IPS-15b (cell line): Measurements from ENCODE around the gene EIF3D.
"Not testable (repeated sequence)": the region's sequence is repeated elsewhere in the genome, so short reads cannot be mapped to it uniquely, and the experiment has no call there.

ENCODE experiments used
- H3K27me3 ChIP-seq: one replicate; pipeline ENCODE4 v1.6.1; 2013; ENCODE audit warnings: low read length; ENCODE audit not compliant: control insufficient read depth, insufficient read depth
- H3K36me3 ChIP-seq: one replicate; pipeline ENCODE4 v1.6.1; 2013; ENCODE audit warnings: low read length; ENCODE audit not compliant: control insufficient read depth, insufficient read depth
- H3K4me1 ChIP-seq: one replicate; pipeline ENCODE4 v1.6.1; 2013; ENCODE audit warnings: mild to moderate bottlenecking, low read length; ENCODE audit not compliant: control insufficient read depth, insufficient read depth
- H3K4me3 ChIP-seq: one replicate; pipeline ENCODE4 v1.5.1; 2013; ENCODE audit warnings: low read depth, low read length
- H3K9ac ChIP-seq: one replicate; pipeline ENCODE4 v1.6.1; 2013; ENCODE audit warnings: low read depth, mild to moderate bottlenecking, low read length
- H3K9me3 ChIP-seq: one replicate; pipeline ENCODE4 v1.6.1; 2013; ENCODE audit warnings: mild to moderate bottlenecking, low read length; ENCODE audit not compliant: control insufficient read depth, insufficient read depth

Gene EIF3D

DNA sequence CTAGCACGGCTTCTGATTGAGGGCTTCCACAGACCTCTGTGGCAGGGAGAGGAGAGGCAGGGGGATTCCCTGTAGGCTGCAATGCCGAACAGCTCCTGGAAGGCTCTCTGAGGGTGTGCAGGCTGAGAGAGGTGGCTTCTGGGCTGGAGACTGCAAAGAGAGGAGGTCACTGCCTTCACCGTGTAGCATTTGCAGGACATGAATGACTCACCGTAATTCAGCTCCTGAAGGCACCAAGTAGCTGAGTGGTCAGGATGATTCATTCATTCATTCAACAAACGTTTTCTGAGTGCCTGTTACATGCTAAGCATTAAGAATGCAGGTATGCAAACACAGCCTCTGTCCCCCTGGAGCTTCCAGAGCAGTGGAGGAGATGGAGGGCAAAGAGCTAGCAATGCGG lies 18.0 kb upstream of the EIF3D start:
- Histone ChIP-seq H3K4me1 (peaks cover 2% of the 10 kb centered on the region), H3K36me3 (no peaks in the 10 kb centered on the region), H3K4me3 (no peak overlapping the region), H3K9me3 (no peaks in the 10 kb centered on the region), H3K27me3 (peaks cover 7% of the 10 kb centered on the region), H3K9ac (no peak overlapping the region)

DNA sequence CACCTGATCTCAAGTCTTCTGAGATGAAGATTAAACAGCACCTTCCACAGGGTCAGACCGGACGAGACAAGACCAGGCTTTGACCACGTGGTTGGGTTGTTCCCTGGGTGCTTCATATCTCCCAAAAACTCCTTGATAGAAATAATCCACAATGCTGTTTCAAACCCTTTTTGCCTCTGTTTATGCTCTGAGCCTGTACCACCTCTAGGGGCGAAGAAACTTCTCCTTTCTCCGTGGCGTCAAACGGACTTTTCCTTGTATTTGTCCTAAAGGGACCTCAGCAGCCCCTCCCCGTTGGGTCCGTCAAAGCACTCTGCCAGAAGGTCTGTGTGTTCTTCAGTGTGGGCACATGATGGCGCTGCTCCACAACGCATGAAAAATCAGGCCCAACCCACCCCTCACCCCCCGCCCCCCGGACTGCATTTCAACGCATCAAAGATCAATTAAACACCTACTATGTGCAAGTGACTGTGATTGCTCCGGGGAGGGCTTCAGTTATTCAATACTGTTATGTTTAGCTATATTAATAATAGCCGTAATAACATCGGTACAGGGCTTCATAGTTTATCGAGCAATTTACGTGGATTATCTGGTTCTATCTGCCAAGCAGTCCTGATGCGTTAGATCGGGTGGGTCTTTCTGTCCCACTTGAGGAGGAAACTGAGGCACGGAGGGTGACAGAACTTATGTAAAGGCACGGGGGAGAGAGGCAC lies 17.3 kb upstream of the EIF3D start:
- peak overlapping the region; percentile 12 for H3K4me3 ChIP-seq
- no peak overlapping the region for H3K9ac ChIP-seq
- H3K27me3 ChIP-seq, result peaks cover 7% of the 10 kb centered on the region
- H3K4me1 ChIP-seq, result peaks cover 2% of the 10 kb centered on the region
- no peaks in the 10 kb centered on the region for H3K9me3 ChIP-seq
- no peaks in the 10 kb centered on the region for H3K36me3 ChIP-seq

GRCh38 chr22:36544107-36544620 lies 15.2 kb upstream of the EIF3D start:
- H3K4me1 ChIP-seq, result peaks cover 2% of the 10 kb centered on the region
- H3K9ac ChIP-seq, result no peak overlapping the region
- no peak overlapping the region for H3K4me3 ChIP-seq
- no peaks in the 10 kb centered on the region for H3K9me3 ChIP-seq
- H3K27me3 ChIP-seq, result peaks cover 7% of the 10 kb centered on the region
- no peaks in the 10 kb centered on the region for H3K36me3 ChIP-seq

GRCh38 chr22:36541831-36542411 lies 13.0 kb upstream of the EIF3D start:
- H3K36me3 ChIP-seq, result no peaks in the 10 kb centered on the region
- no peak overlapping the region for H3K9ac ChIP-seq
- H3K4me1 ChIP-seq, result no peaks in the 10 kb centered on the region
- H3K27me3 ChIP-seq, result peaks cover 7% of the 10 kb centered on the region
- H3K9me3 ChIP-seq, result no peaks in the 10 kb centered on the region
- no peak overlapping the region for H3K4me3 ChIP-seq

GRCh38 chr22:36540867-36541642 lies 12.1 kb upstream of the EIF3D start:
- Histone ChIP-seq H3K4me1 (no peaks in the 10 kb centered on the region), H3K27me3 (peaks cover 7% of the 10 kb centered on the region), H3K4me3 (no peak overlapping the region), H3K9ac (no peak overlapping the region), H3K9me3 (no peaks in the 10 kb centered on the region), H3K36me3 (no peaks in the 10 kb centered on the region)

DNA sequence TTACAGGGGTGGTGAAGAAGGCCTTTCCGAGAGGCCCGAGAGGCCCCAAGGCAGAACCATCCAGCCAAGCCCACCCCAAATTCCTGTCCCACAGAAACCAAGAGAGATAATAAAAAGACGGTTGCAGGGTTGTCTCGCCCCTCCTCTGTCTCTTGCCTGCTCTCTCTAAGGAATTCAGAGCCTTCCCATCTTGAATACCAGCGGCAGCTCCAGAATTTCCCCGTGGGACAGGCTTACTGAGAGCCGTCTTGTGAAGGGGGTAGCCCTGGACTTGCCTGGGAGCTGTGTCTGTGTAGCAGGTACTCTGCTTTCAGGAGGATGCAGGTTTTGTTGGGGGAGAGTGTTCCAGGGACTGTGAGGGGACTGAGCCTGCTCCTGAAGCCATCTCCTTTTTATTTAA lies 9.6 kb upstream of the EIF3D start:
- H3K9ac ChIP-seq, result no peak overlapping the region
- no peaks in the 10 kb centered on the region for H3K9me3 ChIP-seq
- H3K27me3 ChIP-seq, result no peaks in the 10 kb centered on the region
- no peaks in the 10 kb centered on the region for H3K36me3 ChIP-seq
- H3K4me3 ChIP-seq, result no peak overlapping the region
- no peaks in the 10 kb centered on the region for H3K4me1 ChIP-seq

DNA sequence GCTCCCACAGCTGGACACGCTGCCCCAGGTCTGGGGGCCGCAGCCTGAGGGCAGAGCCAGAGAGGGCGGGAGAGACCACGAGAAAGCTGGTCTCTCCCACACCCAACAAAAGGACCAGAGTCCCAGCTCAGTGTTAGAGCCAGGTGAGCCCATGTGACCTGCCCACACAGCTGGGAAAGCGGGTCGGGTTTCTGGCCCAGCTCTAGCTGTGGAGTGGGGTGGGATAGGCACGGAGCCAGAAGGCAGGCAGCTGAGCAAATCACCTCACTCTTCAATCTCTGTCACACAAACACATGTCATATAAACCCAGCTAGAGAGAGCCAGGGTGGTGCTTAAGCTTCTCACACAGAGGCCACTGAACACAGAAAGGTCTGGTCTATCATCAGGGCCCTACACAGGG lies 7.8 kb upstream of the EIF3D start:
- Histone ChIP-seq H3K9me3 (no peaks in the 10 kb centered on the region), H3K27me3 (no peaks in the 10 kb centered on the region), H3K9ac (no peak overlapping the region), H3K4me3 (no peak overlapping the region), H3K36me3 (no peaks in the 10 kb centered on the region), H3K4me1 (no peaks in the 10 kb centered on the region)

DNA sequence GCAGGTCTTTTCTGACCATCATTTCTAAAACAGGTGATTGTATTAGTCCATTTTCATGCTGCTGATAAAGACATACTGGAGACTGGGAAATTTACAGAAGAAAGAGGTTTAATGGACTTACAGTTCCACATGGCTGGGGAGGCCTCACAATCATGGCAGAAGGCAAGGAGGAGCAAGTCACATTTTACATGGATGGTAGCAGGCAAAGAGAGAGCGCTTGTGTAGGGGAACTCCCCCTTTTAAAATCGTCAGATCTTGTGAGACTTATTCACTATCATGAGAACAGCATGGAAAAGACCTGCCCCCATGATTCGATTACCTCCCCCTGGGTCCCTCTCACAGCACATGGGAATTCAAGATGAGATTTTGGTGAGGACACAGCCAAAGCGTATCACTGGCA lies 4.4 kb upstream of the EIF3D start:
- not testable (repeated sequence) for H3K4me1 ChIP-seq, H3K9ac ChIP-seq, H3K9me3 ChIP-seq, H3K27me3 ChIP-seq, H3K36me3 ChIP-seq, H3K4me3 ChIP-seq

GRCh38 chr22:36532466-36532865 lies 3.5 kb upstream of the EIF3D start:
- H3K9ac ChIP-seq, result no peak overlapping the region
- H3K27me3 ChIP-seq, result no peaks in the 10 kb centered on the region
- H3K36me3 ChIP-seq, result no peaks in the 10 kb centered on the region
- H3K4me1 ChIP-seq, result peaks cover 2% of the 10 kb centered on the region
- no peaks in the 10 kb centered on the region for H3K9me3 ChIP-seq
- no peak overlapping the region for H3K4me3 ChIP-seq

DNA sequence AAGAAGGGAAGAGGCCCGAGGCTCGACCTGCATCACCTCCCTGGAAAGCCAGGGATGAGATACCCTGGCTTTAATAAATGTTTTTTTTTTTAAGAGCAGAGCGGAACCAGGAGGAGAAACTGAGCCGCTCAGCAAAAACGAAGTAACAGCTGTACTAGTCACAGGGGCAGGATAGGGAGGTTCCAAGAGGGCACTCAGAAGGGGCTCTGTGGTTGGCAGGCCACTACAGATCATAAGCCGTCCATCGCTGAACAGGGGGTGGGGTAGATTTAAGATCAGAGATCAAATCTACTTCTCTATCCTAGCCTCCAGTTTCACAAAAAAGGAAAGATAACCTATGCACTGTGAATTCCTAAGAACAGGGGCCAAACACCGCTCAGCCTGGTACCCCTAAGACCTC lies 625 bp downstream of the EIF3D start:
- Histone ChIP-seq H3K27me3 (no peaks in the 10 kb centered on the region), H3K9ac (peak overlapping the region; percentile 98), H3K4me3 (peak overlapping the region; percentile 98), H3K9me3 (no peaks in the 10 kb centered on the region), H3K36me3 (peaks cover 22% of the 10 kb centered on the region), H3K4me1 (peaks cover 2% of the 10 kb centered on the region)

DNA sequence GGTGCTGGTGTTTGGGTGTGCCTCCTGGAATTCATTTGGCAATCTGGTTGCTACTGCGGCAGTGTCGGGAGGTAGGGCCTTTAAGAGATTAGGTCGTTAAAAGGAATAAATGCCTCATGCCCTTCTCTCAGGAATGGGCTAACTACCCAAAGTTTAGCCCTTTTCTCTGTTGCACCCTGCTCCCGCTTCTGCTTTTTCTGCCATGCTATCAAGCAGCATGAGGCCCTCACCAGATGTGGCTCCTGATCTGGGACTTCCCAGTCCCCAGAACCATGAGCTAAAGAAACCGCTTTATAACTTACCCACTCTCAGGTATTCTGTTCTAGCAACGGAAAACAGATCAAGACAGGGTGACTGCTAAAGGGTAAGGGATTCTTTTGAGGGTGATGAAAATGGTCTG lies 6.3 kb downstream of the EIF3D start:
- Histone ChIP-seq H3K9ac (no peak overlapping the region), H3K4me3 (no peak overlapping the region), H3K36me3 (peaks cover 67% of the 10 kb centered on the region), H3K27me3 (no peaks in the 10 kb centered on the region), H3K9me3 (no peaks in the 10 kb centered on the region), H3K4me1 (no peaks in the 10 kb centered on the region)

DNA sequence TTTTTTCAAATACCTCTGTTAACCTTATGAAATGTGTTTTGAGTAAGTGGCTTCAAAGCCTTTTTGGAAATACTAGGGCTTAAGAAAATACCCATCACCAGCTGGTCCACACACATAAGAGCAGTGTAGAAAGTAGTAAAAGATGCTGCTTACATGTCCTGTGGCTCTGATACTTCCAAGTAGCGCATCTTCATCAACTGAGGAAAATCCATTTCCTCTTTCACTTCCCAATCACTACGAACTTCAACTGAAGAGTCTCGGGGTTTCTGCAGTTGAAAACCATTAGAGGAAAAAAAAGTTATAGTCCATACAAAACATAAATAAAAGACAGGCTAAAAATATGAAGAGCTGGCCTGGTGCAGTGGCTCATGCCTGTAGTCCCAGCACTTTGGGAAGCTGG lies 8.5 kb downstream of the EIF3D start:
- Histone ChIP-seq H3K9me3 (no peaks in the 10 kb centered on the region), H3K4me3 (no peak overlapping the region), H3K9ac (no peak overlapping the region), H3K36me3 (peaks cover 79% of the 10 kb centered on the region), H3K4me1 (no peaks in the 10 kb centered on the region), H3K27me3 (no peaks in the 10 kb centered on the region)
